Measurements from ENCODE around the gene LEMD2. TPM values are rescaled to one million over a fixed set of nuclear protein-coding genes. Genes with fewer than 3 reads are reported as not detected.

Gene LEMD2
- total RNA-seq, 1 experiment from 2014 or later: 62.9 TPM

DNA sequence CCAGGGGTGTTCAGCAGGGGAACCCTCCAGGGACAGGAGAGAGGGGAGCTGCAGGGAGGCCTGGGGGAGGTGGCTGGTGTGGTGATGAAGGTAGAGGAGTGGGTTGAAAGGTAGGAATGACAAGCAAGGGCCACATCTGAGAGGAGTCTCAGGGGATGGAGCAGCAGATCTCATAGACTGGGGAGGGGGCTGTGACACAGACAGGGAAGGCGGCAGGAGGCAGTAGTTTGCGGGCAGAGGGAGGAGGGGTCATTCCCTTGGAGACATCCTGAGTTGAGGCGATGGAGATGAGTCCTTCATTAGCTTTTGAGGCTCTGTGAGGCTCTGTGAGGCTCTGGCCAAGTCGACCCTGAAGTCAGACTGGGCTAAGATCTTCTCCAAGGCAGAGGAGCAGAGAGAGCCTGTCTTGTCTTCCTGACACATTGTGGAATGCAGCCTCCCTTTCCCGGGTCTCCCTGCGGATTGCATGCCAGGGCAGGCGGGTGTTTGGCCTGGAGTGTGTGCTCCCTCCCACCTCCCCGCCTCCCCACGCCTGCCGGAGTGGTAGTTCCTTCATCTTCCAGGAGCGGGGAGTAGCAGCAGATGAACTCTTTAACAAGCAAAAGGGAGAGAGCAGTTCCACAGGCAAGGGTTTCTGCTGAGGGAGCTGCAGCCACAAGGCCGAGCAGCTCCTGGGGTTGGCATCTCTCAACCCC is 49.2 kb upstream of the LEMD2 start:
- Mint-ChIP-seq H3K27ac (0 out of 2 replicates have a peak overlapping the region, but pooled peaks have one; percentile 23), H3K4me1 (peaks cover 30% of the 10 kb centered on the region), H3K9me3 (peaks cover 33% of the 10 kb centered on the region), H3K36me3 (peaks cover 12% of the 10 kb centered on the region), H3K27me3 (ENCODE audit: low read depth) (peaks cover 24% of the 10 kb centered on the region), H3K4me3 (no peak overlapping the region)
- DNase-seq (ENCODE audit: low spot score) (peak; percentile 49), ATAC-seq (peak; percentile 63)
- TF ChIP-seq HMGA2 (CRISPR knock-in tag; IDR thresholded peaks at IDR 0.05) (no peak), ZNF263 (CRISPR knock-in tag; IDR thresholded peaks at IDR 0.05; ENCODE audit: low read depth) (no peak), SP1 (CRISPR knock-in tag; conservative IDR thresholded peaks at IDR 0.05) (no peak), RELA (CRISPR knock-in tag; IDR thresholded peaks at IDR 0.05; ENCODE audit: borderline replicate concordance) (no peak), FOXP4 (CRISPR knock-in tag; IDR thresholded peaks at IDR 0.05) (no peak), MYBL2 (CRISPR knock-in tag; IDR thresholded peaks at IDR 0.05) (no peak)
- TF ChIP-seq, protein P1, sequence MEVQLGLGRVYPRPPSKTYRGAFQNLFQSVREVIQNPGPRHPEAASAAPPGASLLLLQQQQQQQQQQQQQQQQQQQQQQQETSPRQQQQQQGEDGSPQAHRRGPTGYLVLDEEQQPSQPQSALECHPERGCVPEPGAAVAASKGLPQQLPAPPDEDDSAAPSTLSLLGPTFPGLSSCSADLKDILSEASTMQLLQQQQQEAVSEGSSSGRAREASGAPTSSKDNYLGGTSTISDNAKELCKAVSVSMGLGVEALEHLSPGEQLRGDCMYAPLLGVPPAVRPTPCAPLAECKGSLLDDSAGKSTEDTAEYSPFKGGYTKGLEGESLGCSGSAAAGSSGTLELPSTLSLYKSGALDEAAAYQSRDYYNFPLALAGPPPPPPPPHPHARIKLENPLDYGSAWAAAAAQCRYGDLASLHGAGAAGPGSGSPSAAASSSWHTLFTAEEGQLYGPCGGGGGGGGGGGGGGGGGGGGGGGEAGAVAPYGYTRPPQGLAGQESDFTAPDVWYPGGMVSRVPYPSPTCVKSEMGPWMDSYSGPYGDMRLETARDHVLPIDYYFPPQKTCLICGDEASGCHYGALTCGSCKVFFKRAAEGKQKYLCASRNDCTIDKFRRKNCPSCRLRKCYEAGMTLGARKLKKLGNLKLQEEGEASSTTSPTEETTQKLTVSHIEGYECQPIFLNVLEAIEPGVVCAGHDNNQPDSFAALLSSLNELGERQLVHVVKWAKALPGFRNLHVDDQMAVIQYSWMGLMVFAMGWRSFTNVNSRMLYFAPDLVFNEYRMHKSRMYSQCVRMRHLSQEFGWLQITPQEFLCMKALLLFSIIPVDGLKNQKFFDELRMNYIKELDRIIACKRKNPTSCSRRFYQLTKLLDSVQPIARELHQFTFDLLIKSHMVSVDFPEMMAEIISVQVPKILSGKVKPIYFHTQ (CRISPR knock-in tag; IDR thresholded peaks at IDR 0.05): no peak
- TF ChIP-seq, protein P2, sequence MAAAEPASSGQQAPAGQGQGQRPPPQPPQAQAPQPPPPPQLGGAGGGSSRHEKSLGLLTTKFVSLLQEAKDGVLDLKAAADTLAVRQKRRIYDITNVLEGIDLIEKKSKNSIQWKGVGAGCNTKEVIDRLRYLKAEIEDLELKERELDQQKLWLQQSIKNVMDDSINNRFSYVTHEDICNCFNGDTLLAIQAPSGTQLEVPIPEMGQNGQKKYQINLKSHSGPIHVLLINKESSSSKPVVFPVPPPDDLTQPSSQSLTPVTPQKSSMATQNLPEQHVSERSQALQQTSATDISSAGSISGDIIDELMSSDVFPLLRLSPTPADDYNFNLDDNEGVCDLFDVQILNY (CRISPR knock-in tag; IDR thresholded peaks at IDR 0.05): no peak
- ChIA-PET POLR2A (interaction anchor here (1.0 kb wide), 1 partner anchor 301 kb away, joined by 3 read pairs; no protein-coding TSS in a partner anchor), CTCF (interaction anchor here (1.0 to 4.8 kb wide), 12 partner anchors 10 to 317 kb away, joined by 3 to 37 read pairs (median 5); partner anchors contain the start of genes BAK1 and UQCC2)

DNA sequence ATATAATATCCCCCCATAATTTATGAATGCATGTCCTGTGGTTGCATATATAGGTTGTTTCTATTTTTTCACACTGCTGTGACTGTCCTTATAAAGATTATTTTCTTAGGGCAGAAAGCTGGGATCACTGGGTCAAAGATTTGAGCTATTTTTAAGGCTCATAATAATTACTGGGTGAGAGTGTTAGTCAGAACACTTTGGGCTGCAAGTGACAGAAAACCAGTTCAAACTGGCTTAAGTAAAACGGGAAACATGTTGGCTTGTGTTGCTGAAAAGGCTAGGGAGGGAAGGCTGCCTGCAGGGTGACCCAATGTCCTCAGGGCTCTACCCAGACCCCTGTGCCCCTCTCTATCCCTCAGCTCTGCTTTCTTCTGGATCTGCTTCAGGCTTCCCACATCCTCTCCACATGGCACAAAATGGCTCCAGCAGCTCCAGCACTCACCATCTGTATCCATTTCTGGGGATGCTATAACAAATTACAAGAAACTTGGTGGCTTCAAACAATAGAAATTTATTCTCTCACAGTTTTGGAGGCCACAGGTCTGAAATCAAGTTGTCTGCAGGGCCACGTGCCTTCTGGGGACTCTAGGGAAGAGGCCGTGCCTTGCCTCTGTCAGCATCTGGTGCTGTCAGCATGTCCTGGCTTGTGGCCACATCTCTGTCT is 48.0 kb upstream of the LEMD2 start:
- peaks cover 30% of the 10 kb centered on the region for H3K4me1 Mint-ChIP-seq
- peaks cover 24% of the 10 kb centered on the region for H3K27me3 Mint-ChIP-seq (ENCODE audit: low read depth)
- ATAC-seq: no peak
- ChIA-PET POLR2A (no interaction called here), CTCF (interaction anchor here (1.0 to 4.8 kb wide), 3 partner anchors 12 to 66 kb away, joined by 3 to 37 read pairs (median 3); no protein-coding TSS in a partner anchor)
- DNase-seq (ENCODE audit: low spot score): no peak
- H3K4me3 Mint-ChIP-seq: no peak overlapping the region
- no peak overlapping the region for H3K27ac Mint-ChIP-seq
- peaks cover 34% of the 10 kb centered on the region for H3K9me3 Mint-ChIP-seq
- peaks cover 15% of the 10 kb centered on the region for H3K36me3 Mint-ChIP-seq
- TF ChIP-seq JAZF1 (CRISPR knock-in tag; IDR thresholded peaks at IDR 0.05): no peak
- TF ChIP-seq ZNF396 (CRISPR knock-in tag; IDR thresholded peaks at IDR 0.05; ENCODE audit: borderline replicate concordance): no peak
- no peak for TF ChIP-seq PRRX2 (CRISPR knock-in tag; IDR thresholded peaks at IDR 0.05)
- TF ChIP-seq, protein P3, sequence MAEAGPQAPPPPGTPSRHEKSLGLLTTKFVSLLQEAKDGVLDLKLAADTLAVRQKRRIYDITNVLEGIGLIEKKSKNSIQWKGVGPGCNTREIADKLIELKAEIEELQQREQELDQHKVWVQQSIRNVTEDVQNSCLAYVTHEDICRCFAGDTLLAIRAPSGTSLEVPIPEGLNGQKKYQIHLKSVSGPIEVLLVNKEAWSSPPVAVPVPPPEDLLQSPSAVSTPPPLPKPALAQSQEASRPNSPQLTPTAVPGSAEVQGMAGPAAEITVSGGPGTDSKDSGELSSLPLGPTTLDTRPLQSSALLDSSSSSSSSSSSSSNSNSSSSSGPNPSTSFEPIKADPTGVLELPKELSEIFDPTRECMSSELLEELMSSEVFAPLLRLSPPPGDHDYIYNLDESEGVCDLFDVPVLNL (CRISPR knock-in tag; IDR thresholded peaks at IDR 0.05; ENCODE audit: borderline replicate concordance, low read depth): no peak
- TF ChIP-seq CDX4 (CRISPR knock-in tag; IDR thresholded peaks at IDR 0.05; ENCODE audit: borderline replicate concordance): no peak
- no peak for TF ChIP-seq ZNF121 (CRISPR knock-in tag; IDR thresholded peaks at IDR 0.05)
- TF ChIP-seq FOXP4 (CRISPR knock-in tag; IDR thresholded peaks at IDR 0.05): no peak
- TF ChIP-seq MYBL2 (CRISPR knock-in tag; IDR thresholded peaks at IDR 0.05): no peak
- no peak for TF ChIP-seq GRHL2 (CRISPR knock-in tag; IDR thresholded peaks at IDR 0.05; ENCODE audit: insufficient replicate concordance, severe bottlenecking)
- TF ChIP-seq CREB1 (CRISPR knock-in tag; IDR thresholded peaks at IDR 0.05): no peak
- no peak for TF ChIP-seq SOX15 (CRISPR knock-in tag; IDR thresholded peaks at IDR 0.05)
- TF ChIP-seq RORB (CRISPR knock-in tag; IDR thresholded peaks at IDR 0.05): no peak
- TF ChIP-seq ELF4 (CRISPR knock-in tag; IDR thresholded peaks at IDR 0.05; ENCODE audit: low read depth): no peak
- no peak for TF ChIP-seq ETV6 (CRISPR knock-in tag; IDR thresholded peaks at IDR 0.05)
- TF ChIP-seq ZNF138 (CRISPR knock-in tag; conservative IDR thresholded peaks at IDR 0.05): no peak
- TF ChIP-seq ZNF416 (CRISPR knock-in tag; IDR thresholded peaks at IDR 0.05): no peak
- no peak for TF ChIP-seq FOXP1 (CRISPR knock-in tag; IDR thresholded peaks at IDR 0.05; ENCODE audit: borderline replicate concordance)
- no peak for TF ChIP-seq SMAD3 (CRISPR knock-in tag; IDR thresholded peaks at IDR 0.05; ENCODE audit: borderline replicate concordance)

All from WTC11 (cell line).